ENCODE results near the gene KCNF1.
A peak's percentile ranks its signal among the peaks of the same experiment; 100 is the strongest.

Gene KCNF1

DNA sequence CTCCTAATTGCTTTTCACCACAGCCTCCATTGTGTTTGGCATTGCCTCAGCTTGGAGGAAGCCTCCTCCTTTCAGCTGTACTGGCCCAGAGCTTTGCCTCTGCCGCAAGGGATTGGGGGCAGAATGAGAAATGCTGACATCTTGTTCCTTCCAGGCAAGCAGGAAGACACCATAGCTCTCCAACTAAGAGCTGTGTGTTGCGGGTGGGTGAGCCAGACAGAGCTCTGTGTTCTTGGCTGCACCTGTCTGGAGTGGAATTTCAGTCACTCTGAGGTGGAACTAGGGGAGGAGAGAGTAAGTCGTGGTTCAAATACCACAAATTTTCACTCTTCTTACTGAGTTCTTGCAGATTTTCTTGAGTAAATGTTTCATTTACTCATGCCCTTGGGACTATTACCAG is 36.6 kb upstream of the KCNF1 start:
- Histone ChIP-seq H3K9me3 (no peaks in the 10 kb centered on the region), H3K27me3 (ENCODE audit: low read depth) (no peaks in the 10 kb centered on the region), H3K4me3 (no peak overlapping the region), H3K36me3 (replicated peaks) (no peaks in the 10 kb centered on the region), H3K4me1 (no peaks in the 10 kb centered on the region)
- DNase-seq (ENCODE audit: low spot score in 2 of 2) = no peak
- in situ Hi-C loops (cut with MboI; ENCODE audit: low sequenced_read_pairs) = no loop called here

DNA sequence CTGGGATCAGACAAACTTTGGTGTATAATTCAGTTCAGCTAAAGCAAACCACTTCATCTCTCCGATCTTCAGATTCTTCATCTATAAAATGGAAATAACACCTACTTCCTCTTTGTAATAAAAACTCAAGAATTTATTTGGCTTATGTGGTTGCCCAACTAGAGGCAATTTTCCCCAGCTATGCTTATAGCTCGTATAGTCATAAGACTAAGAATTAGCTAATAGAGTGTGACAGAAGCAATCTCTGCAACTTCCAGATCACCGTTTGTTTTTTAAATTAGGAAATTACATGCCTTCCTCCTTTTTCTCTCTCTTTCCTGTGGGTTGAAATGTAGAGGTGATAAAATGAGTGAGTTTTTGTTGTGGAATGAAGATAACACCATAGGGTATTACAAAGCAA is 35.3 kb upstream of the KCNF1 start:
- H3K9me3 ChIP-seq = no peaks in the 10 kb centered on the region
- in situ Hi-C loops (cut with MboI; ENCODE audit: low sequenced_read_pairs) = no loop called here
- no peak overlapping the region for H3K4me3 ChIP-seq
- no peaks in the 10 kb centered on the region for H3K4me1 ChIP-seq
- no peaks in the 10 kb centered on the region for H3K27me3 ChIP-seq (ENCODE audit: low read depth)
- DNase-seq (ENCODE audit: low spot score in 2 of 2) = no peak
- no peaks in the 10 kb centered on the region for H3K36me3 ChIP-seq (replicated peaks)

DNA sequence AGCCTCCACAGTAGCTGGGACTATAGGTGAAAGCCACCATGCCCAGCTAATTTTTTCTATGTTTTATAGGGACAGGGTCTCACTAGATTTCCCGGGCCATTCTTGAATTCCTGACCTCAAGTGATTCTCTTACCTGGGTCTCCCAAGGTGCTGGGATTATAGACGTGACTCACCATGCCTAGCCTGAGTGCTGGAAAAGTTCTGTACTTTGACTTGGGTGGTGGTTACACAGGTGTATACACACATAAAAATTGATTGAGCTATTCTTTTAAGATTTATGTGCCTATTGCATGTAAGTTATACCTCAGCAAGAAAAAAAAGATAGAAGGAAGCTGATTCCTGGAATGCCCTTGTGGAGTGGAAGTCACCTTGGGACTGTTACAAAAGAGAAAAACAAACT is 34.8 kb upstream of the KCNF1 start:
- peak in 1 of 2 experiments; percentile 2 for DNase-seq (ENCODE audit: low spot score in 2 of 2)

DNA sequence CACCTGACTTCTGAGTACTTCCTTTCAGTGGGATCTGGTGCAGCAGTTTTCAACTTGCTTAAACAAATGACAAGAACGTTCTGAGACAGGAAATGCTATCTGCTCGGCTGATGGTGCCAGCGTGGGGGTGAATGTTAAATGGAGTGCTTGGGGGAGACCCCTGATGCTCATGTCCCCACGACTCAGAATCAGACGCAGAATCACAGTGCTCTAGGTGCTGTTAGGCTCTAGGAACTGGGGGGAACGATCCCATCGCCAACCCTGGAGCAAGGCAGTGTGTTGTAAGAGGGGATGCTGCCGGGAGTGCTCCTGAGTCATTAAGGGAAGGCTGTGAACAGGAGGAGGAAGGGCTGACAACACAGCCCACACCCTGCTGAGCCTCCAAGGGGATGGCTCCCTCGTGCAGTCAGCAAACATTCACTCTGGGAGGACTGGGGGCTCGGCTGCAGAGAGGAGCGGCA is 34.1 kb upstream of the KCNF1 start:
- Histone ChIP-seq H3K36me3 (replicated peaks) (no peaks in the 10 kb centered on the region), H3K4me1 (no peaks in the 10 kb centered on the region), H3K9me3 (no peaks in the 10 kb centered on the region), H3K27me3 (ENCODE audit: low read depth) (no peaks in the 10 kb centered on the region), H3K4me3 (no peak overlapping the region)
- in situ Hi-C loops (cut with MboI; ENCODE audit: low sequenced_read_pairs) = no loop called here
- peak in 1 of 2 experiments; percentile 2 for DNase-seq (ENCODE audit: low spot score in 2 of 2)

More for the DNA sequence above, 34.8 kb upstream of the KCNF1 start:
- no peaks in the 10 kb centered on the region for H3K9me3 ChIP-seq
- H3K4me1 ChIP-seq = no peaks in the 10 kb centered on the region
- no peaks in the 10 kb centered on the region for H3K27me3 ChIP-seq (ENCODE audit: low read depth)
- no peaks in the 10 kb centered on the region for H3K36me3 ChIP-seq (replicated peaks)
- H3K4me3 ChIP-seq = no peak overlapping the region
- in situ Hi-C loops (cut with MboI; ENCODE audit: low sequenced_read_pairs) = no loop called here

DNA sequence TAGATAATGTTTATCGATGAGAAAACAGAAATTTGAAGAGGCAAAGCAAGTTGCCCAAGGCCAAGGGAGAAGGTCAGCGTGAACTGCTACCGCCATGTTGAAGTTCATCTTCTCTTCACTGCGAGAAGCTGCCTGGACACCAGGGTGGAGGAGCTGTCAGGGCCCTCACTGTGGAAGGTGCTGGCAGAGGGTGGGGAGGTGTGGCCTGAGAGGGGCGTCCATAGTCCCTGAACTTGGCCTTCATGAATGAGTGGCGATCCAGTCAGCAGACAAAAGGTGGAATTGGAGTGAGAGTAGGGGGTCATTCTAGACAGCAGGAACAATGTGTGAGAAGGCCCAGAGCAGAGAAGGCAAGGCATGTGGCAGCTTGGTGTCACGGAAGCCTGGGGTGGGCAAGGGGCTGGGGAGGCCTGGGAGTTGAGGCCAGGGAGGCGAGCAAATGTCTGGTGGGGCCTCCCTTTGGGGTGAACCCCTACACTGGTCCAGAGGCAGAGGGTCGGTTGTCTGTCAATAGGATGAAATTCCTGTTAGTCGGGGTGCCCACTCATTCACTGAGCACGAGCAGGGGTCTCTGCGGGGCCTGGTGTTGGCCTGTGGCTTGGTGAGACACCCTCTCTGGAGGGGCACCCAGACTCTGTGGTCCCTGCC is 33.3 kb upstream of the KCNF1 start:
- in situ Hi-C loops (cut with MboI; ENCODE audit: low sequenced_read_pairs) = no loop called here
- no peaks in the 10 kb centered on the region for H3K4me1 ChIP-seq
- DNase-seq (ENCODE audit: low spot score in 2 of 2) = no peak
- no peaks in the 10 kb centered on the region for H3K9me3 ChIP-seq
- no peaks in the 10 kb centered on the region for H3K27me3 ChIP-seq (ENCODE audit: low read depth)
- H3K36me3 ChIP-seq (replicated peaks) = no peaks in the 10 kb centered on the region
- H3K4me3 ChIP-seq = no peak overlapping the region

DNA sequence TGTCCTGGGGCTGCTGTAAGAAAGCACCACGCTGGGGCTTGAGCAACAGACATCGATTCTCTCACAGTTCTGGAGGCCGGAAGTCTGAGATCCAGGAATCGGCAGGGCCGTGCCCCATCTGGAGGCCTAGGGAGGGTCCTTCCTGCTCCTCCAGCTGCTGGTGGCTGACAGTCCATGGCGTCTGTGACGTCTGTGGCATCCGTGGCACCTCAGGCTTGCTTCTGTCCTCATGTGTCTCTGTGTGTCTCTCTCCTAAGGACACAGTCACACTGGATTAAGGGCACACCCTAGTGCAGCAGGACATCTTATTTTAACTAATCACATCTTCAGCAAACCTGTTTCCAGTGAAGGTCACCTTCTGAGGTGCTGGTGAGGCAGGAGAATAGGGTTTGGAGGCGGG is 32.6 kb upstream of the KCNF1 start:
- Histone ChIP-seq H3K36me3 (replicated peaks) (no peaks in the 10 kb centered on the region), H3K4me3 (no peak overlapping the region), H3K9me3 (no peaks in the 10 kb centered on the region), H3K4me1 (no peaks in the 10 kb centered on the region), H3K27me3 (ENCODE audit: low read depth) (no peaks in the 10 kb centered on the region)
- DNase-seq (ENCODE audit: low spot score in 2 of 2) = peak in 1 of 2 experiments; percentile 0
- in situ Hi-C loops (cut with MboI; ENCODE audit: low sequenced_read_pairs) = no loop called here

DNA sequence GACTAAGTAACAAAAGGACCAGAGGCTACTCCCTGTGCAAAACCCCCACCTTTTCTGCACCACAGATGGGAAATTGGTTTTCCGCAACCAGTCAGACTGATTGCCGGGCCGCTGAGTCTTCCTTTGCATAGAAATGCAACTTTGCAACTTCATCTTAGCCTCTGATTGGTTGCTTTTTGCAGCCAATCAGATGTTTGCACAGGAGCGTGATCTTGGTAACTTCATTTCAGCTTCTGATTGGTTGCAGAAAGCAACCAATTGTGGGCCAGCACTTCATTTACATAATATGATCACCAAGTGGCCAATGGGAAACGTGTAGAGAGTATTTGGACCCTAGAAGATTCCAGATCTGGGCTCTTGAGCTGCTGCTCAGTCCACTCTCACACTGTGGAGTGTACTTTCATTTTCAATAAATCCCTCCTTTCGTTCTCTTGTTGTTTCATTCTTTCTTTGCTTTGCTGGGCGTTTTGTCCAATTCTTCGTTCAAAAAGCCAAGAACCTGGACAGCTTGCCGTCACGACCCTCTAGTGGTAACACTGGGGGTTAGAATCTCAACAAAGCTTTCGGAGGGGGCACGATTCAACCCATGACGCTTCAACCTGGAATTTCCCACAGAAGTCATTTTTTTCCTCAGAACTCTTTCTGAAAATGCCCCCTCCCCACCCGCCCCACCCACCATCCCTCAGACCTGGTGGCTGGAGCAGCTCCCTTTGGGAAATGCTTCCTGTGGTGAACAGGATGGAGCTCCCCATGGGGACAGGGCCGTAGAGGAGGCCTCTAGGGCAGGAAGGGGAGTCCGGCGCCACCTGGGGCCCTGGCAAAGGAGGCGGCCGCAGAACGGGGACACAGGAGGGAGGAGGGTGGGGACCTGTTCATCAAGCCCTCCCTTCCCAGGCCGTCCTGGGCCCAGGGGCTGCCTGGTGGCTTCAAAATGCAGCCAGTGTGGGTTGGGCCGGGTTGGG is 31.8 kb upstream of the KCNF1 start:
- Histone ChIP-seq H3K36me3 (replicated peaks) (no peaks in the 10 kb centered on the region), H3K27me3 (ENCODE audit: low read depth) (no peaks in the 10 kb centered on the region), H3K9me3 (no peaks in the 10 kb centered on the region), H3K4me1 (no peaks in the 10 kb centered on the region), H3K4me3 (no peak overlapping the region)
- in situ Hi-C loops (cut with MboI; ENCODE audit: low sequenced_read_pairs) = no loop called here
- no peak for DNase-seq (ENCODE audit: low spot score in 2 of 2)

DNA sequence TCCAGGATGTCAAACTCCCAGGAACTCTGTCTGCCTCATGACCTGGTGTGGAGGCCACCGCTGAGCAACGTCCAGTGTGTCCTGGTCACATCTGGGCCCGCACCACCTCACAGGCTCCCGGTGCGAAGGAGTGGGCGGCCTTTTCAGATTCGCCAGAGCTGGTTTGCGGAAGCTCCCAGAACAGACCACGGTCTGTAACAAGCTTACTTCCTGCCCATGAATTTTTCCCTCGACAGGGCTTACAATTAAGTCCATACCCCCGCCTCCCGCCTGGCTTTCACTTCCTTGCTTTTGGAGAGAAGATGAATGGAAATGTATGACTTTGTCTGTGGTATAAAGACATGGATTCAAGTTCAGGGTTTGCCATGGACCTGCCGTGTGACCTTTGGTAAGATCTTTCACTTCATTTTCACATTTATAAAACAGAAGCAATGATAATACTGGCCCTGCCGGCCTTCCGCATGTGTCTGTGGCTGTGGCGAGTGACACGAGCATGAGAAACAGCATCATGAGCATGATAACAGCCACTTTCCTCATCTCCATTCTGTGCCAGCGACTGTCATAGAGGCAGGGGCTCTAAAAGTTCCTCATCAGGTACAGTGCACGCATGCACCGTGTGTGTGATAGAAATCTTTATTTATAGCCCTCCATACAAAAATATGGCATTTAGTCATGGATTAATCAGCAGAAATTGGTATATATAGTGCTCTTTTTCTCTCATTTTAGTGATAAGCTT is 31.0 kb upstream of the KCNF1 start:
- Histone ChIP-seq H3K36me3 (replicated peaks) (no peaks in the 10 kb centered on the region), H3K4me1 (no peaks in the 10 kb centered on the region), H3K9me3 (no peaks in the 10 kb centered on the region), H3K4me3 (no peak overlapping the region), H3K27me3 (ENCODE audit: low read depth) (no peaks in the 10 kb centered on the region)
- DNase-seq (ENCODE audit: low spot score in 2 of 2) = no peak
- in situ Hi-C loops (cut with MboI; ENCODE audit: low sequenced_read_pairs) = no loop called here

DNA sequence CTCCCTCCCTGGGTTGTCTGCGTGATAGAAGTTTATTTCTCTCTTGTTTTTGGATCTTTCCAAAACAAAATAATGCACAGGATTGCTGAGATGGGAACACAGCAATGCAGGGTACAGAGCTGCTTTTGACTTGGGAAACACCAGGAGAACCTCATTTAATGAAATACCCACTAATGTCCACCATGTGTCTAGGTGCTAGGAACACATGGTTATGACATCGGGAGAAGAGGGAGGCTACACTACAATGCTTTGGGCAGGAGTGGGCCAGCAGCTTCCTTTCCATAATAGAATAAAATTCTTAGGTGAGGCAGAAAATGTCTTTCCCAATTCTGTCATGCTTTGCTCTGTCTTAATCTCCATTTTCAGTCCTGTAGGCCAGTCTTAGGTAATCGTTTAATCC is 29.2 kb upstream of the KCNF1 start:
- Histone ChIP-seq H3K36me3 (replicated peaks) (no peaks in the 10 kb centered on the region), H3K9me3 (no peaks in the 10 kb centered on the region), H3K4me1 (no peaks in the 10 kb centered on the region), H3K27me3 (ENCODE audit: low read depth) (no peaks in the 10 kb centered on the region), H3K4me3 (no peak overlapping the region)
- DNase-seq (ENCODE audit: low spot score in 2 of 2) = no peak
- in situ Hi-C loops (cut with MboI; ENCODE audit: low sequenced_read_pairs) = no loop called here

DNA sequence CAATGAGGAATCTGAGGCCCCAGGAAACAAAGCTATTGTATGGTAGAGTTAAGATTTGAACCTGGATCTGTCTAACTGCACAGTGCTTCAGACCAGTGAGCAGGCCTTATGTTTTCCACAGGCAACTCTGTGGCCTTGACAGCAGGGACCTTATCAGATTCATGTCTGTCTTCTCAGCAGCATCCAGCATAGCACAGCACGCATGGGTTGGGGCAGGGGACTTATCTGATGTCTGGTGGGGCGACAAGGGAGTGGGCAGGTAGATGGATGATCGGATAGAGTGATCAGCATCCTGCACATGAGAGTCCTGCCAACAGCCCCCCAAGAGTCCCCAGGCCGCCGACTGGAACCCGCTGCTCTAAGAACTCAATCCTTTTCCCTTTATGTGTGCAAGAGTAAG is 28.7 kb upstream of the KCNF1 start:
- no peak for DNase-seq (ENCODE audit: low spot score in 2 of 2)
- Histone ChIP-seq H3K4me3 (no peak overlapping the region), H3K27me3 (ENCODE audit: low read depth) (no peaks in the 10 kb centered on the region), H3K4me1 (no peaks in the 10 kb centered on the region), H3K9me3 (no peaks in the 10 kb centered on the region), H3K36me3 (replicated peaks) (no peaks in the 10 kb centered on the region)
- in situ Hi-C loops (cut with MboI; ENCODE audit: low sequenced_read_pairs) = no loop called here

DNA sequence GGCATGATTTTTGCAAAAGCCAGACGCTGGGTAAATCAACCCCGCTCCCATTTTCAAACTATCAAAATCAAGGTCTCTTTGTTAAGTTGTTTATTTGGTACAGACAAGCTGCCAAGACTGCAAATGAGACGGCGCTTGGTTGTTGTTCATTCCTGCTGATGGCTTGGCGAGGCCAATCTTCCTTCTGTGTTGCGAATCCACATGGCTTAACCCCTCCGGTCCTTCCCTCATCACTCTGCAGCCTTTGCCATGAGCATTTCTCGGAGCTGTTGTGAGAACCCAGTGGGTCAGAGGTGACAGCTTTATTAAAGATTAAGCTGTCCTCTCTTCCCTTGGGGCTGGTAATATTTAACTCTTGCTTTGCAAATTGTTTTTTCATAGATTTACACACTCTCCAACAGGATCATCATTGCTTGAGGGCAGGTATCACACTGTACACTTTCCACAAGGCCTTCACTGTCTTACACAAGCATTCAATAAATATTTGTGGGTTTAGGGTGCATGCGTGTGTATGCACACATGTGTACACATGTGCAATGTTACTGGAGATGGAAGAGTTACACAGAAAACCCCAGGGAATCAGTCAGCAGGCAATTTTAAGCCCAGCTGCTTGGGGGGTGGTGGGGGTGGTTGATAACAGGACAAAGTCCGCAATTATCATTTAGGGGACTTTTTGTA is 27.8 kb upstream of the KCNF1 start:
- no peak for DNase-seq (ENCODE audit: low spot score in 2 of 2)
- Histone ChIP-seq H3K27me3 (ENCODE audit: low read depth) (no peaks in the 10 kb centered on the region), H3K4me1 (no peaks in the 10 kb centered on the region), H3K9me3 (no peaks in the 10 kb centered on the region), H3K4me3 (no peak overlapping the region), H3K36me3 (replicated peaks) (no peaks in the 10 kb centered on the region)
- in situ Hi-C loops (cut with MboI; ENCODE audit: low sequenced_read_pairs) = no loop called here

DNA sequence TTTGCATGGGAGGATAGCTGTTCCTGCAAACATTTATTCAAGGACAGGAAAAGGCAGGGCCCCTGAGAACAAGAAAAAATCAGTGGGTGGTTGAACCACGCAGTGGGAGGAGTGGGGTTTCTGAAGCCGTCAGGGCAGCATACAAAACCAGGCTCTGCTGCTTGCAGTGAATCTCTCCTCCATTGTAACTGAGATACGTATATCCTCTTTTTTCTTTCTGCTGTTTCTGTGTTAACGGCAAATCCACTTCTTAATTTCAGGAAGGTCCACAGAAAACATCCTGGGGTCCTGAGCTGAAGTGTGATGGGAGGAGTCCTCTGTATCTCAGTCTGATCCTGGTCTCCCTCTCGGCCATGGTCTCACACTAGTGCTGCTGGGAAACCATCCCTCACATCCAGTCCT is 27.2 kb upstream of the KCNF1 start:
- Histone ChIP-seq H3K4me3 (no peak overlapping the region), H3K9me3 (no peaks in the 10 kb centered on the region), H3K4me1 (no peaks in the 10 kb centered on the region), H3K27me3 (ENCODE audit: low read depth) (no peaks in the 10 kb centered on the region), H3K36me3 (replicated peaks) (no peaks in the 10 kb centered on the region)
- DNase-seq (ENCODE audit: low spot score in 2 of 2) = no peak
- in situ Hi-C loops (cut with MboI; ENCODE audit: low sequenced_read_pairs) = no loop called here

DNA sequence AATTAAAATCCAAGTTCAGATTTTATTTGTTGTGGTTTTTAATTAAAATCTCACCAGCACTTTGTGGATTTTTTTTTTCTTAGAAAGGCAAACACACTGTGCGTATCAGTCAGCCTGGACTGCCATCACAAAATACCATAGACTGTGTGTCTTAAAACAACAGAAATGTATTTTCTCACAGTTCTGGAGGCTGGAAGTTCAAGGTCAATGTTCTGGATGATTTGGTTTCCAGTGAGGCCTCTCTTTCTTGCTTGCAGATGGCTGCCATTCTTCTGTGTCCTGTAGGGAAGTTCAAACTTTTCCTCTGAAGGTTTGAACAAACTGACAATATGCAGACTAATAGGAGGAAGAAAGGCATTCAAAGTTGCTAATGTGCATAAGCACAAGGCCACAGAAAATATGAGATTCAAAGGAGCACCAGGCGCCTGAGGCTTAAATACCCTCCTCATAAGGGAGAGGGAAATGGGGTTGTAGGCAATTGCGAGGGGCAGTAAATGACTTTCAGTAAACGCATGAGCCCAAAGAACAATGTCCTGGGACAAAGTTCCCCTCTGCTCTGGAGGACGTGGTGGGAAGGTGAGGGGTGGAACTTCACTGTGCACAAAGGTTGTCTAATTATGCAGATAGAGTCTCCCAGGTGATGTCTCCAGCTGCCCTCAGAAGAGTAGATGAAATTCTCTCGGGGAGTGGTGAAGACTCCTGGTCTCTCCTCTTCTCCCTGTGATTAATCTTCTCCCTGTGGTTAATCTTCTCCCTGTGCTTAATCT is 26.5 kb upstream of the KCNF1 start:
- H3K36me3 ChIP-seq (replicated peaks) = no peaks in the 10 kb centered on the region
- no peaks in the 10 kb centered on the region for H3K9me3 ChIP-seq
- DNase-seq (ENCODE audit: low spot score in 2 of 2) = no peak
- in situ Hi-C loops (cut with MboI; ENCODE audit: low sequenced_read_pairs) = no loop called here
- no peak overlapping the region for H3K4me3 ChIP-seq
- H3K27me3 ChIP-seq (ENCODE audit: low read depth) = no peaks in the 10 kb centered on the region
- no peaks in the 10 kb centered on the region for H3K4me1 ChIP-seq

Data from HAP-1 (cell line).